ENCODE data around the gene VSIR. TPM values are rescaled to one million over a fixed set of nuclear protein-coding genes. Genes with fewer than 3 reads are reported as not detected.
A peak's percentile ranks its signal among the peaks of the same experiment; 100 is the strongest.

VSIR gene
- total RNA-seq, 1 experiment from 2014 or later, result 57.7 TPM

DNA sequence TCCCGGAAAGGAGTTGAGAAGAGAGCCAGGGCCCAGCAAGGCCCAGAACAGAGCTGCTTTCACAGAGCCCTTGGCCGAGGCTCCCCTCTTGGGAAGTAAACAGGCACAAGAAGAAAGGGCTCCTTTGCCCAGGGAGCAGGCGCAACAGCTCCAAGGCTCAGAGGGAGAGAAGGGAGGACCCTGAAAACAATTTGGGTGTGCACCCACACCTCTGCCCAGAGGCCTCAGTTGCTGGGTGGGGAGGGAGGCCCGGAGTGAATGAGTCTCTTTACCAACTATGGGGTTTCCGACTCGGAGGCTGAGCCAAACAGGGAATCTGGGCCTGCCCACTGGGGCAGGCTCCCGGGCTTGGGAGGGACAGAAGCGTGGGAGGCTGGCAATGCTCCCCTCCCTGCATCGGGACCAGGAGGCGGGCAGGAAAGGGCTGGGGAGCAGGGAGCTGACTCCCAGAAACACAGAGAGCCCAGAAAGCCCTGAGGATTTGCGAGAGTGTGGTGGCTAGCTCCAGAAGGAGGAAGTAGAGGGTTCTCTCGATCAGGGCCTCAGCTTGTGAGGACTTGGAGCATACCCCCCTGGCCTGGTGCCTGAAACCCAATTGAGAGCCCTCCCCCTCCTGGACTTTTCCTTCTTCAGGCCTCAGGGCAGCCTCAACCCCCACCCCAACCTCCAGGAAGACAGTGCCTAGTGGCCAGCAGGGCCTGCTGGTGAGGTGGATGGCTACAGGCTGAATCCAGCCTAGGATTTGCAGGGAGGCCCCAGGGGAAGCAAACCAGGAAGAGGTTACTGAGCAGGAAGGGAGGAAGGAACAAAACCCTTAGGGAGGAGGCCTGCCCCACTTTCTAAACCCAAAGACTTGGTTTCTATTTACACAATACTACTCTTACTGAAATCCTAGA is 59.9 kb downstream of the VSIR start:
- TSS peak; percentile 78 for BruUV-seq (replicated peaks)

DNA sequence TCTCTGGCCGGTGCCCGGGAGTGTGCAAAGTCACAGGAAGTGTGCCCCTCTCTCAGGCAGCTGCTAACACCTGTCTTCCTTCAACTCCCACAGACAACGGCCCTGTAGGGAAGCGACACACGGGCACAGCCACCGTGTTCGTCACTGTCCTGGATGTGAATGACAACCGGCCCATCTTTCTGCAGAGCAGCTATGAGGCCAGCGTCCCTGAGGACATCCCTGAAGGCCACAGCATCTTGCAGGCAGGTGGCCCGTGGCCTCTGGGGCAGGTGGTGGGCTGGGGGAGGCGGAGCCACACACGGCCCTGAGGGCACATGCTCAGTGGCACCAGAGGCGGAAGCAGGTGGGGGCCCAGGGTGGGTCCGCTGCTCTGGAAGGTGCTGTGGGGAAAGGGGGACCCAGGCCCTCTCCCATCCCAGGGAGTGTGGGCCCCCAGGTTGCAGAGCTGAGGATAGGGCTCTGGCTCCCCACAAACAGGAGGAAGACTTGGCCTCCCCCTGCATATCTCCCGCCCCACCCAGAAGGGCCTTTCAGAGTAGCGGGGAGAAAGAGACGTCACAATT is 60.7 kb downstream of the VSIR start:
- POLR2A ChIA-PET (ENCODE audit: unreplicated experiment), result no interaction called here
- H3F3A ChIP-seq (ENCODE audit: insufficient read depth, low read depth), result peaks cover 6% of the 10 kb centered on the region; the same call in 1 of the 2 replicates
- H3K4me2 ChIP-seq, result no peak overlapping the region
- H3K9me2 ChIP-seq (ENCODE audit: insufficient read depth), result no peaks in the 10 kb centered on the region
- no peak overlapping the region for H2AFZ ChIP-seq
- no peaks in the 10 kb centered on the region for H4K20me1 ChIP-seq (ENCODE audit: insufficient read depth)
- no peaks in the 10 kb centered on the region for H3K36me3 ChIP-seq (ENCODE audit: low read depth)
- no peaks in the 10 kb centered on the region for H3K9me3 ChIP-seq (ENCODE audit: insufficient read depth, low read depth)
- no peaks in the 10 kb centered on the region for H3K79me2 ChIP-seq (ENCODE audit: low read depth)
- H3K27ac ChIP-seq, result no peak overlapping the region
- DNase-seq, result no peak
- TF ChIP-seq EZH2 (IDR thresholded peaks at IDR 0.05; ENCODE audit: low read depth), result no peak
- TF ChIP-seq, protein P1, sequence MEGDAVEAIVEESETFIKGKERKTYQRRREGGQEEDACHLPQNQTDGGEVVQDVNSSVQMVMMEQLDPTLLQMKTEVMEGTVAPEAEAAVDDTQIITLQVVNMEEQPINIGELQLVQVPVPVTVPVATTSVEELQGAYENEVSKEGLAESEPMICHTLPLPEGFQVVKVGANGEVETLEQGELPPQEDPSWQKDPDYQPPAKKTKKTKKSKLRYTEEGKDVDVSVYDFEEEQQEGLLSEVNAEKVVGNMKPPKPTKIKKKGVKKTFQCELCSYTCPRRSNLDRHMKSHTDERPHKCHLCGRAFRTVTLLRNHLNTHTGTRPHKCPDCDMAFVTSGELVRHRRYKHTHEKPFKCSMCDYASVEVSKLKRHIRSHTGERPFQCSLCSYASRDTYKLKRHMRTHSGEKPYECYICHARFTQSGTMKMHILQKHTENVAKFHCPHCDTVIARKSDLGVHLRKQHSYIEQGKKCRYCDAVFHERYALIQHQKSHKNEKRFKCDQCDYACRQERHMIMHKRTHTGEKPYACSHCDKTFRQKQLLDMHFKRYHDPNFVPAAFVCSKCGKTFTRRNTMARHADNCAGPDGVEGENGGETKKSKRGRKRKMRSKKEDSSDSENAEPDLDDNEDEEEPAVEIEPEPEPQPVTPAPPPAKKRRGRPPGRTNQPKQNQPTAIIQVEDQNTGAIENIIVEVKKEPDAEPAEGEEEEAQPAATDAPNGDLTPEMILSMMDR (conservative IDR thresholded peaks at IDR 0.05), result no peak
- intact Hi-C loops (cut with micrococcal nuclease; ENCODE audit: unreplicated experiment), result loop anchor here (1.0 to 5.0 kb wide), 2 partner anchors 55 to 100 kb away; no protein-coding TSS in a partner anchor
- CTCF ChIA-PET, result interaction anchor here (0.6 to 1.3 kb wide), 2 partner anchors 15 to 262 kb away, joined by 3 read pairs; no protein-coding TSS in a partner anchor
- no TSS peak for BruUV-seq (replicated peaks)
- H3K4me3 ChIP-seq, result no peak overlapping the region
- H3K27me3 ChIP-seq (ENCODE audit: insufficient read depth, low read depth), result no peaks in the 10 kb centered on the region
- H3K4me1 ChIP-seq (replicated peaks; ENCODE audit: insufficient read depth), result peaks cover 20% of the 10 kb centered on the region

More for the DNA sequence above, 59.9 kb downstream of the VSIR start:
- Histone ChIP-seq H3K9me3 (ENCODE audit: insufficient read depth, low read depth) (no peaks in the 10 kb centered on the region), H3K36me3 (ENCODE audit: low read depth) (no peaks in the 10 kb centered on the region), H3K79me2 (ENCODE audit: low read depth) (no peaks in the 10 kb centered on the region), H3K4me1 (replicated peaks; ENCODE audit: insufficient read depth) (peaks cover 20% of the 10 kb centered on the region), H3K4me2 (peak overlapping the region; percentile 39), H4K20me1 (ENCODE audit: insufficient read depth) (no peaks in the 10 kb centered on the region), H3K27me3 (ENCODE audit: insufficient read depth, low read depth) (no peaks in the 10 kb centered on the region), H3F3A (ENCODE audit: insufficient read depth, low read depth) (peaks cover 6% of the 10 kb centered on the region; the same call in 1 of the 2 replicates), H2AFZ (peak overlapping the region; percentile 5; the same call in 1 of the 2 replicates), H3K27ac (peak overlapping the region; percentile 50), H3K9me2 (ENCODE audit: insufficient read depth) (no peaks in the 10 kb centered on the region), H3K4me3 (no peak overlapping the region)
- ChIA-PET POLR2A (ENCODE audit: unreplicated experiment) (interaction anchor here (0.6 kb wide), 1 partner anchor 54 kb away, joined by 6 read pairs; no protein-coding TSS in a partner anchor), CTCF (interaction anchor here (0.6 to 1.3 kb wide), 4 partner anchors 16 to 335 kb away, joined by 3 read pairs; no protein-coding TSS in a partner anchor)
- intact Hi-C loops (cut with micrococcal nuclease; ENCODE audit: unreplicated experiment), result loop anchor here (1.0 to 5.0 kb wide), 2 partner anchors 54 to 99 kb away; no protein-coding TSS in a partner anchor
- peak; percentile 66 to 77 for DNase-seq
- TF ChIP-seq, protein P1 (conservative IDR thresholded peaks at IDR 0.05), result no peak; the same call in 1 of the 2 replicates
- no peak for TF ChIP-seq EZH2 (IDR thresholded peaks at IDR 0.05; ENCODE audit: low read depth)

DNA sequence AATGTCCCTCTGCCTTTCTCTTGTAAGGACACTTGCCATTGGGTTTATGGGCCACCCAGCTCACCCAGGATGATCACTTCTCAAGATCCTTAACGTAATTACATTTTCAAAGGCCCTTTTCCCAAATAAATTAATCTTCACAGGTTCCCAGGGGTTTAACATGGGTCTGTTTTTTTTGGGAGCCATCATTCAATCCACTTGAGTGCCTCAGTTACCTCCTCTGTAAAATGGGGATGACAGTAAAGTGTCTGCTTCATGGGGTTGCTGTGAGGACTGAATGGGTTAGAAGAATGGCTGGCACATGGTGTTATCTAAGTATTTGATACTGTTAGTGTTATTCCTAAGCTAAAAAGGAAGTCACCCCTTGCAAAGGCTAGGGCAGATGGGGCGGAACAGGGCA is 61.1 kb downstream of the VSIR start:
- H3K9me3 ChIP-seq (ENCODE audit: insufficient read depth, low read depth), result no peaks in the 10 kb centered on the region
- CTCF ChIA-PET, result interaction anchor here (1.3 kb wide), 1 partner anchor 15 kb away, joined by 3 read pairs; no protein-coding TSS in a partner anchor

More for the DNA sequence above, 61.1 kb downstream of the VSIR start:
- POLR2A ChIA-PET (ENCODE audit: unreplicated experiment), result no interaction called here
- no peak overlapping the region for H3K4me2 ChIP-seq
- no peaks in the 10 kb centered on the region for H3K36me3 ChIP-seq (ENCODE audit: low read depth)
- no peaks in the 10 kb centered on the region for H3K79me2 ChIP-seq (ENCODE audit: low read depth)
- H3K4me1 ChIP-seq (replicated peaks; ENCODE audit: insufficient read depth), result peaks cover 20% of the 10 kb centered on the region
- DNase-seq, result no peak
- BruUV-seq (replicated peaks), result no TSS peak
- intact Hi-C loops (cut with micrococcal nuclease; ENCODE audit: unreplicated experiment), result loop anchor here (5.0 kb wide), 1 partner anchor 100 kb away; no protein-coding TSS in a partner anchor
- H2AFZ ChIP-seq, result no peak overlapping the region
- H3K9me2 ChIP-seq (ENCODE audit: insufficient read depth), result no peaks in the 10 kb centered on the region
- peaks cover 6% of the 10 kb centered on the region; the same call in 1 of the 2 replicates for H3F3A ChIP-seq (ENCODE audit: insufficient read depth, low read depth)
- H4K20me1 ChIP-seq (ENCODE audit: insufficient read depth), result no peaks in the 10 kb centered on the region
- H3K4me3 ChIP-seq, result no peak overlapping the region
- H3K27ac ChIP-seq, result no peak overlapping the region
- no peak for TF ChIP-seq EZH2 (IDR thresholded peaks at IDR 0.05; ENCODE audit: low read depth)
- TF ChIP-seq, protein P1 (conservative IDR thresholded peaks at IDR 0.05), result no peak
- no peaks in the 10 kb centered on the region for H3K27me3 ChIP-seq (ENCODE audit: insufficient read depth, low read depth)

All from PC-9 (cell line).